GM12865 (cell line): ENCODE results near the gene GRIA4.

Experiments used
- DNase-seq: peaks from one replicate; pipeline ENCODE4 v3.0.0; 2010; ENCODE audit warnings: low read depth
- H3K4me3 ChIP-seq: 2 replicates; pipeline ENCODE4 v1.5.1; 2011; ENCODE audit warnings: mild to moderate bottlenecking, low read depth, low read length, control low read depth
- TF ChIP-seq, protein P1 (sequence below): IDR thresholded peaks from 2 replicates; pipeline ENCODE4 v1.5.1; 2011; ENCODE audit warnings: low read length, control low read depth, low read depth, inconsistent platforms; ENCODE audit not compliant: insufficient read depth; ENCODE audit errors: missing control alignments

GRIA4 gene

DNA sequence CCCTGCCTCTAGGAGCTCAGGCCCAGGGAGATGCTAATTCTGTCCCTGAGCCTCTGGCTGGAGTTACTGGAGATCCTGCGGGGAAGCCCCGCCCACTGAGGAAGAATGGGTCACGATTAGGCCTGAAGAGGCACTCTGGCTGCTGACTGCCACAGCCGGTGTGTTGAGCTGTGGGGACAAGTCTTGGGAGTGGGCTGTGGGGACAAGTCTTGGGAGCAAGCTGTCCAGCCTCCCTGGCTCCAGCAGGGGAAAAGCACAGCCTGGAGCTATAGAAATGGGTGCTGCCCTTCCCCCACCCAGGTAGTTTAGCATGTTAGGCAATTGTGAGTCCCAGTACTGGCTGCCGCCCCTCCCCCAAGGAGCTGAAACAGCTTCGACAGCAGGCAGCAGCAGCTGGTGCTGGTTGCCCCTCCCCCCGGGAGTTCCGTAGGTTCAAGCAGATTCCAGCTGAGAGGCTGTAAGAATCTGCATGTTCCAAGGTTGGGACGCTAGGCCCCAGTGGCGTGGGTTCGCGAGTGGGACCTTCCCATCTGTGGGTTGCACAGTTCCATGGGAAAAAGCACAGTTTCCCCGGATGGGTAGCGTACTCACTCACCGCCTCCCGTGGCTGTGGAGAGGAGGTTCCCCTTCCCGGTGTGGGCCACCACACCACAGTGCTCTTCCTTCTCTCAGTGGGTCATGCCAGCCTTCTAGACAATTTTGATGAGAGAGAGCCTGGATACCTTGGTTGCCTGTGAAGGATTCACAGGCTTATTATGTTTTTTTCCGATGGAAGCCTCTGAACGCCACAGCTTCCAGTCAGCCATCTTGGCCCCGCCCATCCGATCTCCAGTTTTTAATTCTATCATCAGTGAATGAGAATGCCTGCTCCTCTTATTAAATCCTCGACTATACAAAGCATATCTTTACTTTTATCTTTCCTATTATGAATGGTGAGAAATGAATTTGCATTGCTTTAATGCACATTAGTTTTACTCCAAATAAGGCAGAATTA, 350.7 kb downstream of the GRIA4 start:
- no peak overlapping the region for H3K4me3 ChIP-seq
- no peak for DNase-seq
- TF ChIP-seq, protein P1, sequence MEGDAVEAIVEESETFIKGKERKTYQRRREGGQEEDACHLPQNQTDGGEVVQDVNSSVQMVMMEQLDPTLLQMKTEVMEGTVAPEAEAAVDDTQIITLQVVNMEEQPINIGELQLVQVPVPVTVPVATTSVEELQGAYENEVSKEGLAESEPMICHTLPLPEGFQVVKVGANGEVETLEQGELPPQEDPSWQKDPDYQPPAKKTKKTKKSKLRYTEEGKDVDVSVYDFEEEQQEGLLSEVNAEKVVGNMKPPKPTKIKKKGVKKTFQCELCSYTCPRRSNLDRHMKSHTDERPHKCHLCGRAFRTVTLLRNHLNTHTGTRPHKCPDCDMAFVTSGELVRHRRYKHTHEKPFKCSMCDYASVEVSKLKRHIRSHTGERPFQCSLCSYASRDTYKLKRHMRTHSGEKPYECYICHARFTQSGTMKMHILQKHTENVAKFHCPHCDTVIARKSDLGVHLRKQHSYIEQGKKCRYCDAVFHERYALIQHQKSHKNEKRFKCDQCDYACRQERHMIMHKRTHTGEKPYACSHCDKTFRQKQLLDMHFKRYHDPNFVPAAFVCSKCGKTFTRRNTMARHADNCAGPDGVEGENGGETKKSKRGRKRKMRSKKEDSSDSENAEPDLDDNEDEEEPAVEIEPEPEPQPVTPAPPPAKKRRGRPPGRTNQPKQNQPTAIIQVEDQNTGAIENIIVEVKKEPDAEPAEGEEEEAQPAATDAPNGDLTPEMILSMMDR: no peak

DNA sequence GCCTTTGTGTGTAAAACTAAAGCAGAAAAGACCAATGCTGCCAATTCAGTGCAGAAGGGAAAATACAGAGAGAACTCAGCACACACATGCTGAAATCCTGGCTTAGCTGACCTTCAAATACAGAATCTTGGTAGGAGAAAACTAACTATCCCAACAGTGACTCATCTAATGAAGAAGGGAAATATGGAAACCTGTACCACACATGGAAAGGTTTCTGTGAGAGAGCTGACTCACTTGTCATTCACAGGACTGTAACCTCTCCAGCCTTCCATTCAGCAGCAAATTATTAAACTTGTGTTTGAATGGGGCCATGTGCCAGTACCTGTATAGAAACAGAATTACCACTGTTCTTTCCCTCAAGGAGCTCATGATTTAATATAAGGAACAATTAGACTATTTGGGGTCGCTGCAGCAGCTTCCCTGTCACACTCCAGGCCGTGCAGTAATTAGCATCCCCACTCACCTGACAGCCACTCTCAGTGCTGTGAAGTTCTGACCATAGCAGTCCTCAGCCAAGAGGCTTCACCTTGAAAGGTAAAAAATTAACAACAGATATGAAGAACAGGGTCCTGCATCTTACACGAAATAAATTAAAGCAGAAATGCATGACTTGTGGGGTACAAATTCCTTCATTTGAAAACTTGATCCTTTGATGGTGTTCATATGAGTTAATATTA, 358.3 kb downstream of the GRIA4 start:
- TF ChIP-seq, protein P1: no peak
- DNase-seq: no peak
- H3K4me3 ChIP-seq: no peak overlapping the region

DNA sequence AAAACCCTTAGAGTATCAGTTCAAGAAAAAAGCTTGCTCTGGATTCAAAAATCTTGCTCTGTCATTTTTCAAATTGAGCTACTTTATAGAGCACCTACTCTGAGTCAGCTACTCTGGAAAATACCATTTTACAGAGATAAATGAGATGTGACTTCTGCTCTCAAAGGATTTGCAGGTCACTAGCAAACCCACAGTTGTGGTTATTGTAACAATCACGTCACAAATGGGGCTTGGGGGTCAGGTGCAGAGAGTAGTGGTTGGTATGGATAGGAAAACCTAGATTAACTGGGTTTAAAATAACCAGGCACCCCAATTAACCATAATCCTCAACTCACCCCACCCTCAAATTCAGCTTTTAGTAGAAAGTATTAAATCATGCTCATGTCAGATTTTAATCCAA, 359.9 kb downstream of the GRIA4 start:
- H3K4me3 ChIP-seq: no peak overlapping the region
- TF ChIP-seq, protein P1: no peak
- no peak for DNase-seq

DNA sequence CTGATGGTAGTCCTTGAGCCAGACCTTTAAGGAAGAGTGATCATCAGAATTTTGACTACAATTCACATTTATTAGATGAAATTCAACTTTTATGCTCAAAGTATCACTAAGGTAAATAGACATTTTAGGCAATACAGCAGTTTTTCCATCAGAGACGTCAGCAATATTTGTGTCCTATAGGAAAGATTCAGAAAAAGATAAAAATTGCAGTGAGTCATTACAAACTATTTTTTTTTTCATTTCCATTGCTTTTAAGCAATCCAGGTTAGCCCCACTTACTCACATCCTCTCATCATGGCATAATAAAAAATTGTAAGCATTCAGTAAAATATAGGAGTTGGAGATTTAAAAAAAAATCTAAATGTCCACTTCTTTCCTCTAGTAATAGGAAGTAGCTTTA, 365.3 kb downstream of the GRIA4 start:
- H3K4me3 ChIP-seq: no peak overlapping the region
- TF ChIP-seq, protein P1: no peak
- DNase-seq: no peak

DNA sequence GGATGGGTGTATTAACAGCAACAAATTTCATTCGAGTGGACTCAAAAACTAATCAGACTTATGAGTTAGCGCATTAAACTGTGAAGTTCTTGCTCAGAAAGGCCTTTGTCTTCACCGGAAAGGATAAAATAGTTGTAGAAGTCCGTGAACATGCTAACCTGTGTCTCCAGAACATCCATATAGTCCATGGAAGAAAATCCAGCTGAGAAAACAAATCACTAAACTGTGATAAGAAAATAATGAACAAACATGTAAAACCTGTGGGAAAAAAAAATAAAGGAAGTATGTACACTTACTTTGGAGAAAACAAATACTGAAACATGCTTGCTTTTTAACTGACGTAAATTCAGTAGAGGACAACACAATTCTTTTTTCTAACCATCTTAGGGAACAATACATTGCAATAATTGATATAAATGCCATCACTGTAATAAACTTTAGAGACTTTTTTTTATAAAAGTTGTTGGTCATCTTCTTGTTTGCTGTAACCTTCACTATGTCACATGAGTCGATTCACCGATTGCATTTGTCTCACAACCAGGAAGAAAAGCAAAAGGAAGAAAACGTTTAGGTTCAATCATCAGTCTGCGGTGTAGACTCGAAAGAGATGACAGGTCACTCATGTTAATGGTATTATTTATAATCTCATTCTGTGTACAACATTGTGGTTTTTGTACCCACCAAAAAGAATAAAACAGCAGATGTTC, 370.3 kb downstream of the GRIA4 start:
- no peak overlapping the region for H3K4me3 ChIP-seq
- TF ChIP-seq, protein P1: no peak
- DNase-seq: no peak

DNA sequence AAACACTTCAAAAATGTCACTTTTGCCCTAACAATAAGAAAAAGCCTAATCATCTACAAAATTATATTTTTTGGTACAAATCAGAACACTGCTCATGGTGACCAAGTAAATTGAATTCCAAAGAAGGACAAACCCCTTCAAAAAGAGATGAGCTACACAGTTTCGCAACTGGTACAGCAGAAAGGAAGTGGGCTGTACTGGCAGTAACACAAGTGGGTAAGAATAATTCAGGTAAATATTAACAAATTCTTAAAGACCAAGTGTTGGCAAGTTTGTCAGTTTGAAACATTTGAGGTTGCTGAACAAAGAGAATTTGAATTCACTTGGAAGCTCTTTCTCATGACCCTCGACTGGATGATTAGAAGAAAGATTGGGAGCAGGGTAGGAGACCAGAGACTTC, 376.7 kb downstream of the GRIA4 start:
- DNase-seq: no peak

More for the DNA sequence above, 376.7 kb downstream of the GRIA4 start:
- TF ChIP-seq, protein P1: no peak
- no peak overlapping the region for H3K4me3 ChIP-seq
